CD14-positive monocyte (primary cell): ENCODE data around the gene SNAPC3. TPM values are rescaled to one million over a fixed set of nuclear protein-coding genes. Genes with fewer than 3 reads are reported as not detected.

Source experiments
- DNase-seq, 3 donors: peaks; one replicate each; pipeline ENCODE4 v3.0.0-alpha.2; 2011 to 2022
- H2AFZ ChIP-seq: 2 replicates; pipeline ENCODE4 v1.6.0; 2012; ENCODE audit warnings: mild to moderate bottlenecking, low read depth, low read length, inconsistent platforms; ENCODE audit not compliant: insufficient read depth, poor library complexity, severe bottlenecking
- H3K27ac ChIP-seq, 2 donors: 1 replicate in 1 of 2; 2 replicates in 1 of 2; pipeline ENCODE4 v1.5.1; 2012 to 2013; ENCODE audit warnings: low read length in 2 of 2, control low read depth in 1 of 2, inconsistent platforms in 1 of 2, low read depth in 1 of 2, mild to moderate bottlenecking in 1 of 2
- H3K27me3 ChIP-seq, 2 donors: one replicate each; pipeline versions ENCODE4 v1.6.0 to v1.6.1; 2011 to 2013; ENCODE audit warnings: low read length in 2 of 2; ENCODE audit not compliant: control insufficient read depth in 2 of 2, insufficient read depth in 2 of 2
- H3K36me3 ChIP-seq, 2 donors: replicated peaks in 1 of 2; 1 replicate in 1 of 2; 2 replicates in 1 of 2; pipeline versions ENCODE4 v1.5.1 to v1.6.1; 2012 to 2013; ENCODE audit warnings: low read length in 2 of 2, control low read depth in 1 of 2, inconsistent platforms in 1 of 2, mild to moderate bottlenecking in 1 of 2; ENCODE audit not compliant: insufficient read depth in 2 of 2, control insufficient read depth in 1 of 2
- H3K4me1 ChIP-seq, 2 donors: 1 replicate in 1 of 2; 2 replicates in 1 of 2; pipeline versions ENCODE4 v1.5.1 to v1.6.1; 2012 to 2013; ENCODE audit warnings: low read length in 2 of 2, control low read depth in 1 of 2, inconsistent platforms in 1 of 2, mild to moderate bottlenecking in 1 of 2, moderate library complexity in 1 of 2; ENCODE audit not compliant: insufficient read depth in 2 of 2, control insufficient read depth in 1 of 2
- H3K4me2 ChIP-seq: replicated peaks from 2 replicates; pipeline ENCODE3; 2012; ENCODE audit warnings: low read length, moderate library complexity, mild to moderate bottlenecking; ENCODE audit not compliant: poor library complexity, severe bottlenecking; ENCODE audit errors: extremely low read depth
- H3K4me3 ChIP-seq, 3 experiments: fragments of 200-600 bp in 1 of 3; sonication (generic) in 1 of 3; replicated peaks in 1 of 3; 1 replicate in 2 of 3; 2 replicates in 1 of 3; pipeline ENCODE4 v1.5.1; 2011 to 2013; ENCODE audit warnings: low read length in 3 of 3, mild to moderate bottlenecking in 3 of 3, control low read depth in 2 of 3, low read depth in 2 of 3, inconsistent platforms in 1 of 3, moderate library complexity in 1 of 3
- H3K79me2 ChIP-seq: 2 replicates; pipeline ENCODE4 v1.6.0; 2012; ENCODE audit warnings: mild to moderate bottlenecking, control low read depth, inconsistent platforms, low read length, moderate library complexity; ENCODE audit not compliant: insufficient read depth
- H3K9ac ChIP-seq: 2 replicates; pipeline ENCODE4 v1.6.0; 2017; ENCODE audit warnings: low read length, mild to moderate bottlenecking; ENCODE audit not compliant: insufficient read depth, poor library complexity, severe bottlenecking
- H3K9me3 ChIP-seq, 2 donors: replicated peaks in 1 of 2; 1 replicate in 1 of 2; 2 replicates in 1 of 2; pipeline versions ENCODE4 v1.5.1 to v1.6.1; 2012 to 2013; ENCODE audit warnings: low read length in 2 of 2, control low read depth in 1 of 2; ENCODE audit not compliant: control insufficient read depth in 1 of 2, insufficient read depth in 1 of 2
- H4K20me1 ChIP-seq: 2 replicates; pipeline ENCODE4 v1.6.0; 2012; ENCODE audit warnings: mild to moderate bottlenecking, low read length, control low read depth, moderate library complexity; ENCODE audit not compliant: insufficient read depth
- H3K27ac Mint-ChIP-seq, 7 donors: one replicate each; pipeline ENCODE4 v1.8.0; 2020; ENCODE audit warnings: mild to moderate bottlenecking in 7 of 7, mixed read lengths in 7 of 7, moderate library complexity in 6 of 7, inconsistent platforms in 2 of 7
- H3K27me3 Mint-ChIP-seq, 3 donors: one replicate each; pipeline ENCODE4 v1.8.0; 2021 to 2022; ENCODE audit warnings: low read depth in 3 of 3, mild to moderate bottlenecking in 3 of 3, mixed read lengths in 3 of 3, moderate library complexity in 3 of 3, inconsistent platforms in 1 of 3
- H3K36me3 Mint-ChIP-seq, 2 donors: one replicate each; pipeline ENCODE4 v1.8.0; 2020; ENCODE audit warnings: mixed read lengths in 2 of 2, inconsistent platforms in 1 of 2, mild to moderate bottlenecking in 1 of 2
- H3K4me1 Mint-ChIP-seq: one replicate; pipeline ENCODE4 v1.8.0; 2020; ENCODE audit warnings: mild to moderate bottlenecking, mixed read lengths
- H3K4me3 Mint-ChIP-seq, 2 donors: one replicate each; pipeline ENCODE4 v1.8.0; 2020; ENCODE audit warnings: mild to moderate bottlenecking in 2 of 2, mixed read lengths in 2 of 2, moderate library complexity in 1 of 2
- H3K9me3 Mint-ChIP-seq, 7 donors: one replicate each; pipeline ENCODE4 v1.8.0; 2020 to 2022; ENCODE audit warnings: mixed read lengths in 7 of 7, mild to moderate bottlenecking in 6 of 7, moderate library complexity in 6 of 7, inconsistent platforms in 2 of 7
- CTCF ChIP-seq: fragments of 200-600 bp; IDR thresholded peaks from one replicate; pipeline ENCODE4 v1.8.0; 2022; ENCODE audit warnings: antibody characterized with exemption, mild to moderate bottlenecking
- WGBS: methylation state at CpG from one replicate; pipeline ENCODE4 v1.1.5; 2013; ENCODE audit warnings: missing lambda C conversion rate; ENCODE audit not compliant: insufficient coverage; 5-methylcytosine and 5-hydroxymethylcytosine counted together
- intact Hi-C, 2 donors: fragments of 100-400 bp; cut with micrococcal nuclease; formaldehyde crosslinking; loops; one replicate each; pipeline versions ENCODE4 v1.15.0 to v1.15.1; 2023
- polyA plus RNA-seq, 3 donors: library from polyadenylated mRNA; depleted of rRNA in 1 of 3; unstranded in 2 of 3; stranded (reverse) in 1 of 3; fragments of 300-500 nt in 2 of 3; fragments of >200 nt in 1 of 3; fragmentation: Illumina TruSeq in 2 of 3; gene quantifications; 1 replicate in 2 of 3; 2 replicates in 1 of 3; pipeline ENCODE4 v1.2.3, GENCODE V29; 2012 to 2021

The SNAPC3 gene
- polyA plus RNA-seq, 3 donors = 10.9 to 15.8 (median 14.3) TPM

GRCh38 chr9:15461601-15462000 lies 38.9 kb downstream of the SNAPC3 start:
- Histone ChIP-seq H3K27ac (no peak overlapping the region), H3K4me2 (no peak overlapping the region), H2AFZ (no peak overlapping the region), H3K27me3 (no peaks in the 10 kb centered on the region), H4K20me1 (no peaks in the 10 kb centered on the region), H3K36me3 (peaks cover 90 to 99% of the 10 kb centered on the region in 2 donors), H3K4me3 (no peak overlapping the region), H3K9ac (no peak overlapping the region), H3K79me2 (no peaks in the 10 kb centered on the region), H3K4me1 (no peaks in the 10 kb centered on the region), H3K9me3 (no peaks in the 10 kb centered on the region)
- intact Hi-C loops = no loop called here
- DNase-seq = no peak
- Mint-ChIP-seq H3K27me3 (no peaks in the 10 kb centered on the region), H3K4me3 (no peak overlapping the region), H3K36me3 (peaks cover 83 to 95% of the 10 kb centered on the region in 2 donors), H3K4me1 (no peaks in the 10 kb centered on the region), H3K27ac (no peak overlapping the region), H3K9me3 (no peaks in the 10 kb centered on the region)
- no peak for TF ChIP-seq CTCF
- no CpG with 5 or more reads among the region's 2 CpGs for WGBS

- Mint-ChIP-seq H3K9me3 (no peaks in the 10 kb centered on the region), H3K4me1 (no peaks in the 10 kb centered on the region), H3K4me3 (no peak overlapping the region), H3K27ac (no peak overlapping the region), H3K36me3 (peaks cover 65 to 77% of the 10 kb centered on the region in 2 donors), H3K27me3 (no peaks in the 10 kb centered on the region)
- H3K36me3 ChIP-seq = peaks cover 65 to 96% of the 10 kb centered on the region in 2 donors
- H3K9ac ChIP-seq = no peak overlapping the region
- no peak overlapping the region for H2AFZ ChIP-seq
- no peaks in the 10 kb centered on the region for H3K79me2 ChIP-seq
- no peaks in the 10 kb centered on the region for H3K27me3 ChIP-seq
- no peak for TF ChIP-seq CTCF
- H4K20me1 ChIP-seq = peaks cover 7% of the 10 kb centered on the region
- peak overlapping the region in 1 of 2 donors; percentile 4 for H3K27ac ChIP-seq
- no peaks in the 10 kb centered on the region for H3K9me3 ChIP-seq
- H3K4me3 ChIP-seq = no peak overlapping the region
- WGBS = no CpG with 5 or more reads among the region's 3 CpGs
- intact Hi-C loops = no loop called here
- no peak for DNase-seq
- H3K4me1 ChIP-seq = no peaks in the 10 kb centered on the region
- no peak overlapping the region for H3K4me2 ChIP-seq
Observed at GRCh38 chr9:15468145-15468544, 45.5 kb downstream of the SNAPC3 start.
